GM08714 (cell line): ENCODE measurements around the gene PSMB7.

Experiments
- H3K4me3 ChIP-seq: fragments of 200-500 bp; sonication (Bioruptor generic); 2 replicates; pipeline ENCODE4 v1.5.1; 2014; ENCODE audit warnings: mild to moderate bottlenecking, low read length, inconsistent platforms
- ZNF274 ChIP-seq: IDR thresholded peaks from 2 replicates; pipeline ENCODE4 v1.6.1; 2012; ENCODE audit warnings: mild to moderate bottlenecking, low read depth, low read length

The PSMB7 gene

DNA sequence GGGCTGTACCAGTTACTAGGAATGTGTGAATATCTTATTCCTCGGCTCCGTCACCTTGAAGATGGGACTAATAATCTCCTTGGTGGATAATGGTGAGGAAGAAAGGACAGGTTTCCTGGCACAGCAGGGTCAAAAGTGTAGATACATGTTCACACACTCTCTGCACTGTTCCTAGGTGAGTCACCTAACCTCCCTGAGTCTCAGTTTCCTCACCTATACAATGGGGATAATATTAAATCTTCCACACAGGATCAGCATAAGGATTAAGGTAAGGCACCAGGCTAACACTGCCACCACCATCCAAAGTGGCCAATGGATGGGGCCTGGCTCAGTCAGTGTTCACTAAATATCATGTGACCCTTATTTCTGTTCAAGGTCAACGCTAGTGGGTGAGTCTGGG lies 66.9 kb downstream of the PSMB7 start:
- no peak overlapping the region for H3K4me3 ChIP-seq
- no peak for TF ChIP-seq ZNF274

DNA sequence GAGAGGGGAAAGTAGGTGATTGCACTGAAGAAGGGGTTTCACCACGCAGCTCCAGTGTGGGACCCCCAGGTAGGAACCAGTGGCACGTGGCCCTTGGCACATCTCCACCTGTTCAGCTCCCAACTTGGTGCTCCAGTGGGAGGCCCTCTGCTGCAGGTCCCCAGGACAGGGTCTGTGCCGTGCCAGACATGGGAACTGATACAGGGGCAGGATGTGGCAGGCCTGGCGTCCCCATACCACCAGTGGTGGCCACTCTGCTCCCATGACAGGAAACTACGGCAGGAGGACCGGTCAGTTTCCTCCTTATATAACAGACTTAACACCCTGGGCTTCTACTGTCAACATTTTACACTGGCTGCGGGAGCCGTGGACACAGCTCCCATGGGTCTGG lies 67.3 kb downstream of the PSMB7 start:
- no peak for TF ChIP-seq ZNF274

DNA sequence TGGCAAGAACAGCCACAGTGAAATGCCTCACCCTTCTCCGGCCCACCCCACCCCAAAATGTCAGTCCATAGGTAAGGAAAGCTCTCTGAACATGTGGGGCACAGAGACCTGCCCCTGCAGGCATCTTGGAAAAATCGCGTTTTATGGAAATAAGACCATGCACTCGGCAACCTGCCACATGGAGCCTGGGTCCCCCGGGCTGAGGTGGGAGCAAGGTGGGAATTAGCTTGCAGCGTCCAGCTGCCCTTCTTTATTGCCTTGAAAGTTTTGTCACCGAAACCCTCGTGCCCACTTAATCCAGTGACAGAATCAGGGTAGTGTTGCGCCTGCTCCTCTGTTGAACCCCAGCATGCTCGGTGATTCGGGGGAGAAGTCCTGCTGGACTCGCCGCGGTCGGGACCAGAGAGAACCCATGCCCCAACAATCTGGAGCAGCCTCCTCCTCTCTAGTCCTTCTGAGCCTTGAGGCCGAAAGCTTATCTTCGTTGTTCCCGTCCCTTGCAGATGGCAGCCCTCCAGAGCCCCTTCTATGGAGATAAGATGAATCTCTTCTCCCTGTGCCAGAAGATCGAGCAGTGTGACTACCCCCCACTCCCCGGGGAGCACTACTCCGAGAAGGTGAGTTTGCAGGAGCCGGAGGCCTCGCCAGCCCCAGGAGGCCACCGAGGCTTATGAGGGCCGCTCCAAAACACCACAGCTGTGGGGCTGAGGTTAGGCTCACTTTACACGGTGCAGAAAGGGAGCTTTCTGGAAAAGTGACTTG lies 67.9 kb downstream of the PSMB7 start:
- TF ChIP-seq ZNF274: no peak
- no peak overlapping the region for H3K4me3 ChIP-seq

More for the DNA sequence above, 67.3 kb downstream of the PSMB7 start:
- H3K4me3 ChIP-seq: no peak overlapping the region

DNA sequence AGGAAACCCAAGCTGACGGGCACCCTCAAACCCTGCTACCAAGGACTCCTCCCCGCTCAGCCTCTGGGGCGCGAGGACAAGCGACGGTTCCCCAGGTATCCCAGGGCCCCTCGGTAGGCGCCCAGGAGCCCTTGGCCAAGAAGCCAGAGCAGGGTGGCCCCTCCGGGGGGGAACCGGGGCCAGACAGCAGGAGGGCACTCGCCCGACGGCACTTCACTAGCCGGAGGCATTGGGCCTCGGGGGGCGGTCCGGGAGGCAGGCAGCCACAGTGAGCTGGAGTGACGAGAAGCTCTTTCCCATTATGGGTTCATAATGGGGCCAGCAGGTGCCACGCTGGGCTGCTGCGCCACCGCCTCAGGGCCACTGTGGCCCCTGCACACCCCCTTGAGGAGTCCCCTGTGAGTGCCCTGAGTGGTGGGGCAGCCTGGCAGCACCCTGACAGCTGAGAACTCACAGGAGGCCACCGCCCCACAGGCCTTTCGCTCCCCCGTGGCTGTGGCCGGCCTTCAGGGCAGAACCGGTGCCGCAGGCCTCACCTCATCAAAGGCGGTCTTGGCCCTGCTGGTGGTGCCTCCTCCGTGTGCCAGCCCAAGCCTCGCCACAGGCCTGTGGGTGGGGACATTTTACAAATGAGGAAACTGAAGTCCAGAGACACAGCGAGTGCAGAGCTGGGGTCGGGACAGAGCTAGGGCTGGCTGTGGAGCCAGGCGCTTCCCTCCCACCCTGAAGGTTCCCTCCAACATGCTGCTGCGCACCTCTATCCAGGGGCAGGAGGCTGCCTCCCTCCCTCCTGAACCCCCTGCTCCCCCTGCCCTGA lies 68.7 kb downstream of the PSMB7 start:
- TF ChIP-seq ZNF274: no peak
- no peak overlapping the region for H3K4me3 ChIP-seq

DNA sequence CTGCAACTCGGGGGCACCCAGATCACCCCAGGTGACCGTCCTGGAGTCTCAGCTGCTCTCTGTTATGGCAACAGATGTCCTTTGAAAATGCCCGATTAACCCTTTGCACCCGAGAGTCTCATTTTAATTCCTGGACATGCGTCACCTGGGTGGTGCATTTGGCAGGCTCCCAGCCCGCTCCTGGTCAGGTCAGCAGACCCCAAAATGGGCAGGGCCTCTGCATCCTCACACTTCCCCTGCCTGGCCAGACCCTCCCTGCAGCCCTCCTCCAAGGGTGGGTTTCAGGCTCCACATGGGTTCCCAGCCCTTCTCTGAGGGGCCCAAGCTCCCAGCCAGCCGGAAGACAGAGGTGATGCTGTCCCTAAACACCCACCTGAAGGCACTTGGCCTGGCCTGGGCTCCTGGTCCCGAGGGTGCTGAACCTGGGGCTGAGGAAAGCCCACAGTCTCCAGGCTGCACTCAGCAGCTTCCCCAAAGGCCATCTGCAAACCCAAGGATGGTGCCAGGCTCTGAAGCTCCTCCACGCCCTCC lies 69.4 kb downstream of the PSMB7 start:
- H3K4me3 ChIP-seq: no peak overlapping the region
- TF ChIP-seq ZNF274: no peak

DNA sequence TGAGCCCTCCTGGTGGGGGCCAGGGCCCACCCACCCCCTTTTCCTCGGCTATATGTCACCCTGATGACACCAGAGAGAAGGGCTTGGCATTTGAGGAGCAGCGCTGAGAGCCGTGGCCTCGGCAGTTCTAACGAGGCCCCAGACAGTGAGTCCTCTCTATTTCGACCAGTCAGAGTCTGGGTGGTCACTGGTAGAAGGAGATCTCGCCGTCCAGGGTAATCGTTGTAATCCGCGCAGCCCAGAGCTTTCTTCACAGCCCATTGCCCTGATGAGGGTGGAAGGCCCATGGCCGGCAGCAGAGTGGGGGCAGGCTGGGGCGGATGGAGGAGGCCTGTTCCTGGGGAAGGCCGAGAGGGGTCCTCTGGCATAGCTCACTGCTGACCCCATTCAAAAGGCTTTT lies 70.2 kb downstream of the PSMB7 start:
- no peak for TF ChIP-seq ZNF274

DNA sequence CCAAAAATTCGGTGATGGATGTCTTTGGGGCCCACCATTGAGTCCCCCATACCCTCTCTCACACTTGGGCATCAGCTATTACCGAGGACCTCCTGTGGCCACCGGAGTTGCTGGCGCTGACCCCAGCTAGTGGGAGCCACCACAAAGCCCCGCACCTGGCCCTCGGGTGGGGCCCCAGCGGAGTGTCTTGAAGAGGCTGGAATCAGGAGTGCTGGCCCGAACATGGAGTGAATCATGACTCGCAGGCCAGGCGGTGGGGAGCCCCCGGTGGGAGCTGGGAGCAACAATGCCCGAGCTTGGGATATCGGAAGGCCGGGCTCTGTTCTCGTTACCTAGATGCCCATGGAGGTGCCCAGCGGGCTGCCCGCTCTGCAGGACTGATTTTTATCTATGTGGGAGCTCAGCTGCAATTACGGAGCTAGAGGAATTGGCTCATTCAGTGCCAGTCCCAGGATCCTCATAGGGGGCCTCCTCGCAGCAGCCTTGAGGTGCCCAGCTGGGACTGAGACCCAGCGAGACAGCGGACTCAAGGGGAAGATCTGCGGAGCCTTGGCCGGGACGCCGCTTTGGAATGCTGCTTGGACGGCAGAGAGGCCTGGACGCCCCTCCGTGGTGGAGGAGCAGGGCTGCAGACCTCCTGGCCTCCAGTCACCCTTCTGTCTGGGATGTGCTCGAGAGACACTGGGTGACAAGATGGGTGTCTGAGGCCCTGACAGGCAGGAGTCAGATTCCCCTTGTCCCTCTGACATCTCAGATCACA lies 70.8 kb downstream of the PSMB7 start:
- TF ChIP-seq ZNF274: no peak
- H3K4me3 ChIP-seq: no peak overlapping the region

More for the DNA sequence above, 70.2 kb downstream of the PSMB7 start:
- H3K4me3 ChIP-seq: no peak overlapping the region

DNA sequence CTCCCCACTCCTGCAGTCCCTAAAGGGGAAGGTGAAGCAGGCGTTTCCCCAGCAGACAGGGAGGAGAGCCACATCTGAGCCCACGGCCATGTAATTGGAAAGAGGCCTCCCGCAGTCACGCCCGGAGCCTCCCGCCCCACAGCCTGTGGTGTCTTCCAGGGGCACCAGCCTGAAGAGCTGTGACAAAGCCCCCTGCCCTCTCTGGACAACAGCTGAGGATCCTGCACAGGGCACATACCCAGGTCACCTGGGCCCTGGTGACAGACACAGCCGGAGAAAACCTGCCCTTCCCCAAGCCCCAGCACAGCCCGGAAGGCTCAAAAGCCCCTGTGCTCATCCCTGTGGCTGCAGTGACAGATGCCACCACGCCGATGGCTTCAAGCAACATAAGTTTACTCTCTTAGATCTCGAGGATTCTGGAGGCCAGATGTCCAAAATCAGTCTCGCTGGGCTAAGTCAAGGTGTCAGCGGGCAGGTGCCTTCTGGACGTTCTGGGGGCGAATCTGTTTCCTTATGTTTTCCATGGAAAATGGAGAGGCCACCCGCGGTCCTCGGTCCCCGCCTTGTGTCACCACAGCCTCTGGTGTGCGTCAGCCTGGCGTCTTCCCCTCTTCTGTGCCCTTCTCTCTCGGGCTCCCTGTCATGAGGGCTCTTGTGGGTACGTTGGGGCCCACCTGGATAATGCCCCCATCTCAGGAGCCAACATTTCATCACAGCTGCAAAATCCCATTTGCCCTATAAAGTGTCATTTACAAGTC lies 71.5 kb downstream of the PSMB7 start:
- no peak for TF ChIP-seq ZNF274

DNA sequence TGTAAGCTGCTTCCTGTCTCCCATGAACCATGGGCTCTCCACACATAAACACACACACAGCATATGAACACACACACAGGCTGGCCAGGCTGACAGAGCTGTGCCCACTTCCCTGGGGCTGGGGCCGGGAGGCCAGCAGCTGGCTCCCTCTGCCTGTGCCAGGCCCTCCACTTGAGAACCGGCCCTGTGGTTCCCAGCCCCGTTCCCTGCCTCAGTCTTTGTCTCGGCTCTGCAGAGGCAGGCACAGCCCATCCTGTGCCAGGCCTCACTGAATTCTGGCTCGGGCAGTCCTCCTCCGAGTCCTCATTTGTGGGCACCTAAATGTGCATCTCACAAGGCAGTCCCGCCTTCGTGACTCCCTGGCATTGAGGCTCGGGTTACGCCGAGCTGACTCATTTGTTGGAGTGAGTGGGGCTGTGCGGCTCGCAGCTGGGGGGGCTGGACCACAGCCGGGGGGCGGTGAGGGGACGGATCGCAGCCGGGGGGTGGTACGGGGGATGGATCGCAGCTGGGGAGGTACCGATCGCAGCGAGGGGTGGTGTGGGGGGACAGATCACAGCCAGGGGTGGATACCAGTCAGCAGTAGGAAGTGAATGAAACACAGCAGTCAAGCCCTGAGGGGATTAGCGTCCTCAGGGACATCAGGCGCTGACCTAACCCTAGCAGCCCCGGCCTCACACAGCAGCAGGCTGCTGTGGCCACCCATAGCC lies 72.3 kb downstream of the PSMB7 start:
- H3K4me3 ChIP-seq: no peak overlapping the region
- no peak for TF ChIP-seq ZNF274

More for the DNA sequence above, 71.5 kb downstream of the PSMB7 start:
- H3K4me3 ChIP-seq: no peak overlapping the region

DNA sequence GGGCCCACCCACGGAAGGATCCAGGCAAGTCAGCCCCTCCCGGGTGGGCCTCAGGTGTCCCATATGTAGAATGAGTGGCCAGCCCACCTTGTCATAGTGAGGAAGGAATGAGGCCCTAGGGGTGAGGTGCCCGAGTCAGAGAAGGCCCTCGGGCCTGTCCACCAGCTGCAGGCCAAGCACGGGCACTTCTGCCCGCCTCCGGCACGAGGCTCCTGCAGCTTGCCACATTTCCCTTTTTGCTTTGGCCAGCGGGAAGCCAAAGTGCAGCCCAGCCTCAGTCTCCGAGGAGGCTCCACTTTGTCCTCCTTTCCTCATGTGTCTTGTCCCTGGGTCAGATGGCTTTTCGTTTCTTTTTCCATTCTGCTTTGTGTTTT lies 72.9 kb downstream of the PSMB7 start:
- TF ChIP-seq ZNF274: no peak
- no peak overlapping the region for H3K4me3 ChIP-seq

DNA sequence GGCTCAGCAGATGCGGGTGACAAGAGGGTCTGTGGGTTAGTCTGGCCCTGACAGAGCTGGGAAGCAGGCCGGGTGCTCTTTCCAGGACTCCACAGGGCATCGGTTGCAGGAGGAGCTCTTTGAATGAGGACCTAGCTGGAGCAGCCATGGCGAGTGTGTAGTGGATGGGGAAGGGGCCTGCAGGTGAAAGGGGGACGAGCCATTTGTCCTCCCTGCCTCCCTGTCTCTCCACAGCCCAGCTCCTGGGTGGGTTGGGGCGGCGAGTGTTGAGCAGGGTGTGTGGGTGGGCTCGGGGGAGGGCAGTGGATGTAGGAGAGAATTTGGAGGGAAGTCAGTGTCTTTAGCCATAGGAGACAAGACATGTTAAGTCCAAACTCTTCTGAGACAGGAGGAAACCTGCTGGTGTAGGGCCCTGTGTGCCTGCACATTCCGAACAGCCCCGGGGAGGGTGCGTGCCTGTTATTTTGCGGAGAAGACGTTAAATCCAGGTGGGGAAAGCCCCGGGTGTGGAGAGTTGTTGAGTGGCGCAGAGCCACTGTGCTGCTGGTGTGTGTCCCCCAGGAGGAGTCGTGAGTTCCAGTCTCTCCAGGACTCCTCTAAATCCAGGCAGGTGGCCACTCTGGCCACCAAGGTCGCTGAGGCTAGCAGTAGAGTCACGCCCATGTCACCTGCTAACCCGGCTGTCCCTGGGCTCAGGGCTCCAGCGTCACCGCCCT lies 73.6 kb downstream of the PSMB7 start:
- H3K4me3 ChIP-seq: no peak overlapping the region
- no peak for TF ChIP-seq ZNF274
